HG03342 (cell line): ENCODE results near the gene SLC35E4.

Experiments used
- ATAC-seq: cut with Tn5 transposase; IDR thresholded peaks from one replicate; pipeline ENCODE4 v1.9.1; 2021; ENCODE audit warnings: mild to moderate bottlenecking, moderate library complexity; ENCODE audit not compliant: unreplicated experiment

Gene SLC35E4

GRCh38 chr22:30681831-30682230, 46.2 kb downstream of the SLC35E4 start:
- no peak for ATAC-seq

- ATAC-seq = no peak
Observed at GRCh38 chr22:30685178-30685577, 49.6 kb downstream of the SLC35E4 start.

- no peak for ATAC-seq
Observed at GRCh38 chr22:30687358-30687757, 51.8 kb downstream of the SLC35E4 start.

GRCh38 chr22:30689622-30690021, 54.0 kb downstream of the SLC35E4 start:
- no peak for ATAC-seq

GRCh38 chr22:30691204-30691603, 55.6 kb downstream of the SLC35E4 start:
- ATAC-seq = no peak

- ATAC-seq = no peak
Observed at GRCh38 chr22:30694171-30694639, 58.6 kb downstream of the SLC35E4 start.

GRCh38 chr22:30694640-30695350, 59.2 kb downstream of the SLC35E4 start, which contains the start of gene OSBP2:
OSBP2 (plus strand) TSS chr22:30694874; CDS start chr22:30694910, 36 bp downstream.
- no peak for ATAC-seq

GRCh38 chr22:30695351-30695851, 59.8 kb downstream of the SLC35E4 start:
- no peak for ATAC-seq

- ATAC-seq = no peak
Observed at GRCh38 chr22:30695871-30696655, 60.5 kb downstream of the SLC35E4 start.
